ENCODE data around the gene UBE2QL1.

UBE2QL1 gene

GRCh38 chr5:6540111-6540827, 91.6 kb downstream of the UBE2QL1 start (continued):
- TF ChIP-seq TSHZ1 (tag by site-specific recombination; IDR thresholded peaks at IDR 0.05; ENCODE audit: borderline replicate concordance), result no peak
- TF ChIP-seq ZNF624 (tag by site-specific recombination; IDR thresholded peaks at IDR 0.05), result no peak
- TF ChIP-seq ZNF341 (tag by site-specific recombination; IDR thresholded peaks at IDR 0.05; ENCODE audit: low read depth), result no peak
- no peak for TF ChIP-seq ZNF707 (tag by site-specific recombination; IDR thresholded peaks at IDR 0.05)
- TF ChIP-seq ZNF266 (tag by site-specific recombination; IDR thresholded peaks at IDR 0.05; ENCODE audit: low read depth), result no peak
- no peak for TF ChIP-seq GLIS2 (tag by site-specific recombination; IDR thresholded peaks at IDR 0.05)
- no peak for TF ChIP-seq ZNF184 (tag by site-specific recombination; IDR thresholded peaks at IDR 0.05)

GRCh38 chr5:6541256-6542013, 92.8 kb downstream of the UBE2QL1 start:
- H3K9me3 ChIP-seq (ENCODE audit: control insufficient read depth, insufficient read depth, low read depth, low read length), result no peaks in the 10 kb centered on the region
- H3K4me3 ChIP-seq (ENCODE audit: low read depth, low read length), result no peak overlapping the region
- POLR2A ChIA-PET, result no interaction called here
- CTCF ChIA-PET, result interaction anchor here (0.7 kb wide), 1 partner anchor 199 kb away, joined by 5 read pairs; no protein-coding TSS in a partner anchor
- TF ChIP-seq ZNF621 (tag by site-specific recombination; IDR thresholded peaks at IDR 0.05), result no peak
- TF ChIP-seq ZBTB48 (tag by site-specific recombination; IDR thresholded peaks at IDR 0.05), result no peak
- TF ChIP-seq HOXA7 (CRISPR knock-in tag; IDR thresholded peaks at IDR 0.05; ENCODE audit: borderline replicate concordance), result no peak
- no peak for TF ChIP-seq ATF2 (tag by site-specific recombination; IDR thresholded peaks at IDR 0.05; ENCODE audit: low read depth)
- no peak for TF ChIP-seq ZBTB21 (tag by site-specific recombination; IDR thresholded peaks at IDR 0.05)
- no peak for TF ChIP-seq ZNF335 (tag by site-specific recombination; conservative IDR thresholded peaks at IDR 0.05)
- TF ChIP-seq PRDM10 (tag by site-specific recombination; IDR thresholded peaks at IDR 0.05), result no peak
- no peak for TF ChIP-seq PATZ1 (tag by site-specific recombination; IDR thresholded peaks at IDR 0.05)
- no peaks in the 10 kb centered on the region for H3K36me3 ChIP-seq (ENCODE audit: control insufficient read depth in 2 of 2, insufficient read depth in 1 of 2, low read length in 2 of 2)
- H3K27ac ChIP-seq (ENCODE audit: extremely low read depth, low read depth, low read length), result no peak overlapping the region
- no peaks in the 10 kb centered on the region for H3K4me1 ChIP-seq (ENCODE audit: control insufficient read depth, insufficient read depth, low read length)

Measured in HEK293 (cell line).